B cell (primary cell): Measurements from ENCODE around the gene NR2E3. TPM values are rescaled to one million over a fixed set of nuclear protein-coding genes. Genes with fewer than 3 reads are reported as not detected.

Experiments used
- ATAC-seq: fragments of 200-7000 bp; cut with Tn5 transposase; one replicate; pipeline ENCODE4 v1.10.0; 2021; ENCODE audit warnings: low read depth, mild to moderate bottlenecking, moderate number of reproducible peaks, moderate library complexity
- CTCF ChIA-PET: fragments of 350-600 bp; sonication (Branson Sonifier 250); formaldehyde crosslinking; loops from one replicate; lab custom pipeline; 2021; ENCODE audit warnings: antibody characterized with exemption, inconsistent platforms; lab: Charles Lee
- POLR2A ChIA-PET: fragments of 350-600 bp; sonication (Branson Sonifier 250); formaldehyde crosslinking; loops from one replicate; lab custom pipeline; 2021; ENCODE audit warnings: antibody characterized with exemption; lab: Charles Lee
- DNase-seq: peaks from one replicate; pipeline ENCODE4 v3.0.0; 2013
- H2AFZ ChIP-seq: 2 replicates; pipeline ENCODE4 v1.6.1; 2012; ENCODE audit warnings: mild to moderate bottlenecking, low read depth, low read length; ENCODE audit not compliant: insufficient read depth, poor library complexity, severe bottlenecking
- H3K27ac ChIP-seq, 2 donors: 1 replicate in 1 of 2; 2 replicates in 1 of 2; pipeline ENCODE4 v1.5.1; 2012 to 2013; ENCODE audit warnings: low read length in 2 of 2, mild to moderate bottlenecking in 2 of 2, moderate library complexity in 1 of 2
- H3K27me3 ChIP-seq, 4 experiments: fragments of 200-600 bp in 1 of 4; sonication (generic) in 1 of 4; replicated peaks in 1 of 4; 1 replicate in 2 of 4; 2 replicates in 2 of 4; pipeline versions ENCODE4 v1.6.1 to v1.7.0; 2013 to 2016; ENCODE audit warnings: low read length in 3 of 4, mild to moderate bottlenecking in 2 of 4, mixed read lengths in 1 of 4, moderate library complexity in 1 of 4; ENCODE audit not compliant: insufficient read depth in 4 of 4, control insufficient read depth in 3 of 4; ENCODE audit errors: control extremely low read depth in 1 of 4
- H3K36me3 ChIP-seq, 2 experiments: replicated peaks in 1 of 2; 1 replicate in 1 of 2; 2 replicates in 1 of 2; pipeline versions ENCODE4 v1.6.1 to v1.7.1; 2013; ENCODE audit warnings: low read length in 1 of 2; ENCODE audit not compliant: insufficient read depth in 2 of 2, control insufficient read depth in 1 of 2; ENCODE audit errors: control extremely low read depth in 1 of 2, extremely low read depth in 1 of 2
- H3K4me1 ChIP-seq, 2 donors: fragments of 200-600 bp in 1 of 2; sonication (generic) in 1 of 2; 1 replicate in 1 of 2; 2 replicates in 1 of 2; pipeline versions ENCODE4 v1.5.1 to v1.6.1; 2013 to 2017; ENCODE audit warnings: low read length in 2 of 2; ENCODE audit not compliant: control insufficient read depth in 2 of 2, insufficient read depth in 2 of 2
- H3K4me2 ChIP-seq: replicated peaks from 2 replicates; pipeline ENCODE3; 2012; ENCODE audit warnings: mild to moderate bottlenecking, low read depth, low read length; ENCODE audit not compliant: poor library complexity, severe bottlenecking
- H3K4me3 ChIP-seq, 5 experiments: fragments of 200-600 bp in 1 of 5; sonication (generic) in 1 of 5; 1 replicate in 3 of 5; 2 replicates in 2 of 5; pipeline versions ENCODE4 v1.5.1 to v1.7.0; 2011 to 2016; ENCODE audit warnings: low read length in 4 of 5, mild to moderate bottlenecking in 4 of 5, low read depth in 2 of 5, control low read depth in 1 of 5, moderate library complexity in 1 of 5; ENCODE audit not compliant: insufficient read depth in 1 of 5; ENCODE audit errors: control extremely low read depth in 1 of 5, extremely low read depth in 1 of 5
- H3K79me2 ChIP-seq: fragments of 200-600 bp; sonication (generic); one replicate; pipeline ENCODE4 v1.6.0; 2016; ENCODE audit warnings: low read length; ENCODE audit not compliant: control insufficient read depth, insufficient read depth
- H3K9ac ChIP-seq: fragments of 200-600 bp; sonication (generic); 2 replicates; pipeline ENCODE4 v1.6.1; 2017; ENCODE audit warnings: mild to moderate bottlenecking, low read length, moderate library complexity
- H3K9me3 ChIP-seq, 3 donors: one replicate each; pipeline versions ENCODE4 v1.6.1 to v1.7.1; 2013; ENCODE audit warnings: low read length in 2 of 3; ENCODE audit not compliant: control insufficient read depth in 2 of 3, insufficient read depth in 1 of 3; ENCODE audit errors: control extremely low read depth in 1 of 3
- H4K20me1 ChIP-seq: 2 replicates; pipeline ENCODE4 v1.6.0; 2012; ENCODE audit warnings: mild to moderate bottlenecking, low read length; ENCODE audit not compliant: insufficient read depth, control insufficient read depth, poor library complexity, severe bottlenecking
- H3K27ac Mint-ChIP-seq: one replicate; pipeline ENCODE4 v1.8.0; 2021; ENCODE audit warnings: mixed read lengths
- H3K27me3 Mint-ChIP-seq: one replicate; pipeline ENCODE4 v1.8.0; 2021; ENCODE audit warnings: mixed read lengths
- H3K4me1 Mint-ChIP-seq: one replicate; pipeline ENCODE4 v1.8.0; 2021; ENCODE audit warnings: mixed read lengths
- H3K4me3 Mint-ChIP-seq: one replicate; pipeline ENCODE4 v1.8.0; 2021; ENCODE audit warnings: mixed read lengths
- H3K9me3 Mint-ChIP-seq: one replicate; pipeline ENCODE4 v1.8.0; 2022; ENCODE audit warnings: mixed read lengths; ENCODE audit not compliant: insufficient read depth
- CTCF ChIP-seq: fragments of 200-600 bp; IDR thresholded peaks from one replicate; pipeline ENCODE4 v1.8.0; 2022; ENCODE audit warnings: antibody characterized with exemption, mild to moderate bottlenecking
- EZH2 ChIP-seq: IDR thresholded peaks from 2 replicates; pipeline ENCODE4 v1.6.1; 2012; ENCODE audit warnings: borderline replicate concordance, low read depth, mild to moderate bottlenecking, moderate library complexity, low read length; ENCODE audit not compliant: insufficient read depth, poor library complexity, severe bottlenecking
- WGBS: methylation state at CpG from one replicate; pipeline ENCODE4 v1.1.5; 2013; ENCODE audit warnings: missing lambda C conversion rate; ENCODE audit not compliant: insufficient coverage; 5-methylcytosine and 5-hydroxymethylcytosine counted together
- intact Hi-C: fragments of 100-400 bp; cut with micrococcal nuclease; formaldehyde crosslinking; loops from one replicate; pipeline ENCODE4 v1.10.0; 2022
- polyA plus RNA-seq: library from polyadenylated mRNA; depleted of rRNA; stranded (reverse); fragments of >200 nt; gene quantifications from 2 replicates; pipeline ENCODE4 v1.2.3, GENCODE V29; 2012
- total RNA-seq, 2 donors: library from RNA; stranded (reverse); fragments of 120-200 nt in 1 of 2; gene quantifications; 1 replicate in 1 of 2; 2 replicates in 1 of 2; pipeline versions ENCODE4 v1.2.3 to v1.2.4, GENCODE V29; 2013 to 2022

Gene NR2E3
- total and polyA plus RNA-seq, 2 donors (not counting 1 experiment from before 2014, with no cell fraction given) = not detected

DNA sequence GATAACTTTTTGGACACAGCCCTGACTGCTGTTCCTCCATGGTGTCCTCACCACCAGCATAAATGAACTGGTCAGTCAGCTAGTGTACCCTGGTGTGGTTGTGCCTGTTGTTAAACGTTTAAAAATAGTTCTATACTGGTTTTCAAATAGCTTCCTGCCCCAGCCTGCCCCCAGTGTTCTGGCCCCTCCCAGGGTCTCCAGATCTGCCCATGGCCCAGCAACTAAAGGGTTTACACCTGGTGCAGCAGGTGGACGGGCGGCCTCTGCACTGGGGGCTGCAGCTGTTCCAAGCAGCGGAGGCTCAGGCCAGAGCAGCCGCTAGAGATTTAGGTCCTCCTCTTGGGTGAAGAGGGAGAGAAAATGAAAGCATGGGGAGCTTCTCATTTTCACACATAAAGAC lies 6.1 kb upstream of the NR2E3 start:
- H3K27ac Mint-ChIP-seq = no peak overlapping the region
- CTCF ChIA-PET = interaction anchor here (5.4 kb wide), 1 partner anchor 24 kb away, joined by 19 read pairs; no protein-coding TSS in a partner anchor

More for the DNA sequence above, 6.1 kb upstream of the NR2E3 start:
- TF ChIP-seq EZH2 (no peak), CTCF (no peak)
- no peak overlapping the region for H3K4me3 Mint-ChIP-seq
- no peak overlapping the region for H3K4me3 ChIP-seq
- peaks cover 0 to 6% (median 3%) of the 10 kb centered on the region in 4 experiments for H3K27me3 ChIP-seq
- peaks cover 19% of the 10 kb centered on the region for H3K27me3 Mint-ChIP-seq
- no peaks in the 10 kb centered on the region for H3K79me2 ChIP-seq
- intact Hi-C loops = no loop called here
- H3K4me2 ChIP-seq = no peak overlapping the region
- H2AFZ ChIP-seq = no peak overlapping the region
- no peaks in the 10 kb centered on the region for H3K9me3 Mint-ChIP-seq
- POLR2A ChIA-PET = no interaction called here
- H3K9ac ChIP-seq = no peak overlapping the region
- H3K36me3 ChIP-seq = no peaks in the 10 kb centered on the region
- H3K4me1 ChIP-seq = no peaks in the 10 kb centered on the region
- H3K9me3 ChIP-seq = peaks cover 0 to 7% (median 0%) of the 10 kb centered on the region in 3 donors
- ATAC-seq = no peak
- H3K27ac ChIP-seq = no peak overlapping the region
- WGBS = no CpG with 5 or more reads among the region's 5 CpGs
- peaks cover 2% of the 10 kb centered on the region for H3K4me1 Mint-ChIP-seq
- H4K20me1 ChIP-seq = no peaks in the 10 kb centered on the region
- no peak for DNase-seq
